A673 (cell line): ENCODE results near the gene LIMS3.
"Not testable (repeated sequence)": the region's sequence is repeated elsewhere in the genome, so short reads cannot be mapped to it uniquely, and the experiment has no call there.

Experiments used
- CTCF ChIP-seq: fragments of 300-800, 200-600 bp; sonication (generic); conservative IDR thresholded peaks from 2 replicates; pipeline ENCODE4 v1.5.1; 2017; ENCODE audit warnings: low read depth, mild to moderate bottlenecking, antibody characterized with exemption, low read length, moderate library complexity, mixed read lengths
- EZH2 ChIP-seq: fragments of 200-600 bp; sonication (generic); IDR thresholded peaks from 2 replicates; pipeline ENCODE4 v1.6.1; 2017; ENCODE audit warnings: borderline replicate concordance, low read depth, mild to moderate bottlenecking, mixed read lengths, antibody characterized with exemption, low read length; ENCODE audit not compliant: poor library complexity, severe bottlenecking

- TF ChIP-seq CTCF, EZH2: not testable (repeated sequence)
Measured at GRCh38 chr2:109896212-109896611, 2.3 kb upstream of the LIMS3 start.
